Measurements from ENCODE around the gene DNAJB5. TPM values are rescaled to one million over a fixed set of nuclear protein-coding genes. Genes with fewer than 3 reads are reported as not detected.

DNAJB5 gene
- total and polyA plus RNA-seq, 2 donors = 4.1 to 13.4 TPM

GRCh38 chr9:34958411-34958982, 31.0 kb upstream of the DNAJB5 start:
- H3K36me3 ChIP-seq (ENCODE audit: control insufficient read depth in 2 of 2, insufficient read depth in 2 of 2, low read length in 1 of 2) = no peaks in the 10 kb centered on the region
- DNase-seq (ENCODE audit: low read depth in 6 of 9, low spot score in 9 of 9) = no peak
- H3K27me3 ChIP-seq (ENCODE audit: control insufficient read depth in 2 of 2, insufficient read depth in 1 of 2, low read length in 1 of 2) = peaks cover 41 to 91% of the 10 kb centered on the region in 2 donors
- H3K4me3 ChIP-seq (ENCODE audit: low read length in 2 of 2) = peak overlapping the region in 1 of 2 donors; percentile 51
- no peak overlapping the region for H3K27ac ChIP-seq (ENCODE audit: low read depth in 1 of 2, low read length in 1 of 2)
- H3K4me1 ChIP-seq (ENCODE audit: control insufficient read depth in 2 of 2, insufficient read depth in 2 of 2, low read length in 2 of 2) = peaks cover 2% of the 10 kb centered on the region in 2 donors
- no peaks in the 10 kb centered on the region for H3K9me3 ChIP-seq (ENCODE audit: control insufficient read depth in 2 of 2, insufficient read depth in 1 of 2, low read length in 1 of 2)
- 14% methylated on average over 21 of the region's 21 CpGs for WGBS

- WGBS = 97% methylated on average over 4 of the region's 4 CpGs
- no peaks in the 10 kb centered on the region for H3K36me3 ChIP-seq (ENCODE audit: control insufficient read depth in 2 of 2, insufficient read depth in 2 of 2, low read length in 1 of 2)
- H3K4me3 ChIP-seq (ENCODE audit: low read length in 2 of 2) = no peak overlapping the region
- peaks cover 2% of the 10 kb centered on the region in 2 donors for H3K4me1 ChIP-seq (ENCODE audit: control insufficient read depth in 2 of 2, insufficient read depth in 2 of 2, low read length in 2 of 2)
- H3K9me3 ChIP-seq (ENCODE audit: control insufficient read depth in 2 of 2, insufficient read depth in 1 of 2, low read length in 1 of 2) = no peaks in the 10 kb centered on the region
- peaks cover 37 to 86% of the 10 kb centered on the region in 2 donors for H3K27me3 ChIP-seq (ENCODE audit: control insufficient read depth in 2 of 2, insufficient read depth in 1 of 2, low read length in 1 of 2)
- no peak overlapping the region for H3K27ac ChIP-seq (ENCODE audit: low read depth in 1 of 2, low read length in 1 of 2)
- DNase-seq (ENCODE audit: low read depth in 6 of 9, low spot score in 9 of 9) = no peak
These were observed 30.1 kb upstream of the DNAJB5 start for GRCh38 chr9:34959461-34959860.

- Histone ChIP-seq H3K9me3 (ENCODE audit: control insufficient read depth in 2 of 2, insufficient read depth in 1 of 2, low read length in 1 of 2) (no peaks in the 10 kb centered on the region), H3K36me3 (ENCODE audit: control insufficient read depth in 2 of 2, insufficient read depth in 2 of 2, low read length in 1 of 2) (no peaks in the 10 kb centered on the region), H3K4me1 (ENCODE audit: control insufficient read depth in 2 of 2, insufficient read depth in 2 of 2, low read length in 2 of 2) (peaks cover 2% of the 10 kb centered on the region in 2 donors), H3K4me3 (ENCODE audit: low read length in 2 of 2) (no peak overlapping the region), H3K27me3 (ENCODE audit: control insufficient read depth in 2 of 2, insufficient read depth in 1 of 2, low read length in 1 of 2) (peaks cover 30 to 81% of the 10 kb centered on the region in 2 donors), H3K27ac (ENCODE audit: low read depth in 1 of 2, low read length in 1 of 2) (no peak overlapping the region)
- 62% methylated on average over 5 of the region's 5 CpGs for WGBS
- DNase-seq (ENCODE audit: low read depth in 6 of 9, low spot score in 9 of 9) = no peak
These were observed 27.7 kb upstream of the DNAJB5 start for GRCh38 chr9:34961574-34962490.

- DNase-seq (ENCODE audit: low read depth in 6 of 9, low spot score in 9 of 9) = no peak
- Histone ChIP-seq H3K36me3 (ENCODE audit: control insufficient read depth in 2 of 2, insufficient read depth in 2 of 2, low read length in 1 of 2) (no peaks in the 10 kb centered on the region), H3K27ac (ENCODE audit: low read depth in 1 of 2, low read length in 1 of 2) (no peak overlapping the region), H3K4me3 (ENCODE audit: low read length in 2 of 2) (no peak overlapping the region), H3K9me3 (ENCODE audit: control insufficient read depth in 2 of 2, insufficient read depth in 1 of 2, low read length in 1 of 2) (no peaks in the 10 kb centered on the region), H3K4me1 (ENCODE audit: control insufficient read depth in 2 of 2, insufficient read depth in 2 of 2, low read length in 2 of 2) (peaks cover 2% of the 10 kb centered on the region in 2 donors), H3K27me3 (ENCODE audit: control insufficient read depth in 2 of 2, insufficient read depth in 1 of 2, low read length in 1 of 2) (peaks cover 25 to 76% of the 10 kb centered on the region in 2 donors)
- WGBS = 94% methylated on average over 3 of the region's 3 CpGs
These were observed 27.0 kb upstream of the DNAJB5 start for GRCh38 chr9:34962546-34962945.

- H3K36me3 ChIP-seq (ENCODE audit: control insufficient read depth in 2 of 2, insufficient read depth in 2 of 2, low read length in 1 of 2) = no peaks in the 10 kb centered on the region
- H3K9me3 ChIP-seq (ENCODE audit: control insufficient read depth in 2 of 2, insufficient read depth in 1 of 2, low read length in 1 of 2) = no peaks in the 10 kb centered on the region
- H3K4me3 ChIP-seq (ENCODE audit: low read length in 2 of 2) = no peak overlapping the region
- H3K4me1 ChIP-seq (ENCODE audit: control insufficient read depth in 2 of 2, insufficient read depth in 2 of 2, low read length in 2 of 2) = no peaks in the 10 kb centered on the region
- no peak overlapping the region for H3K27ac ChIP-seq (ENCODE audit: low read depth in 1 of 2, low read length in 1 of 2)
- no peak for DNase-seq (ENCODE audit: low read depth in 6 of 9, low spot score in 9 of 9)
- peaks cover 16 to 72% of the 10 kb centered on the region in 2 donors for H3K27me3 ChIP-seq (ENCODE audit: control insufficient read depth in 2 of 2, insufficient read depth in 1 of 2, low read length in 1 of 2)
- 78% methylated on average over 2 of the region's 2 CpGs for WGBS
These were observed 26.0 kb upstream of the DNAJB5 start for GRCh38 chr9:34963552-34963951.

GRCh38 chr9:34964458-34964857, 25.1 kb upstream of the DNAJB5 start:
- 85% methylated on average over 3 of the region's 3 CpGs for WGBS
- H3K9me3 ChIP-seq (ENCODE audit: control insufficient read depth in 2 of 2, insufficient read depth in 1 of 2, low read length in 1 of 2) = no peaks in the 10 kb centered on the region
- no peak overlapping the region for H3K4me3 ChIP-seq (ENCODE audit: low read length in 2 of 2)
- H3K4me1 ChIP-seq (ENCODE audit: control insufficient read depth in 2 of 2, insufficient read depth in 2 of 2, low read length in 2 of 2) = no peaks in the 10 kb centered on the region
- no peaks in the 10 kb centered on the region for H3K36me3 ChIP-seq (ENCODE audit: control insufficient read depth in 2 of 2, insufficient read depth in 2 of 2, low read length in 1 of 2)
- no peak overlapping the region for H3K27ac ChIP-seq (ENCODE audit: low read depth in 1 of 2, low read length in 1 of 2)
- H3K27me3 ChIP-seq (ENCODE audit: control insufficient read depth in 2 of 2, insufficient read depth in 1 of 2, low read length in 1 of 2) = peaks cover 9 to 65% of the 10 kb centered on the region in 2 donors
- DNase-seq (ENCODE audit: low read depth in 6 of 9, low spot score in 9 of 9) = no peak

- no peaks in the 10 kb centered on the region for H3K4me1 ChIP-seq (ENCODE audit: control insufficient read depth in 2 of 2, insufficient read depth in 2 of 2, low read length in 2 of 2)
- no peak overlapping the region for H3K27ac ChIP-seq (ENCODE audit: low read depth in 1 of 2, low read length in 1 of 2)
- H3K27me3 ChIP-seq (ENCODE audit: control insufficient read depth in 2 of 2, insufficient read depth in 1 of 2, low read length in 1 of 2) = peaks cover 0 to 21% of the 10 kb centered on the region in 2 donors
- no peaks in the 10 kb centered on the region for H3K9me3 ChIP-seq (ENCODE audit: control insufficient read depth in 2 of 2, insufficient read depth in 1 of 2, low read length in 1 of 2)
- no peak for DNase-seq (ENCODE audit: low read depth in 6 of 9, low spot score in 9 of 9)
- H3K36me3 ChIP-seq (ENCODE audit: control insufficient read depth in 2 of 2, insufficient read depth in 2 of 2, low read length in 1 of 2) = no peaks in the 10 kb centered on the region
- WGBS = 95% methylated on average over 21 of the region's 21 CpGs
- no peak overlapping the region for H3K4me3 ChIP-seq (ENCODE audit: low read length in 2 of 2)
These were observed 18.3 kb upstream of the DNAJB5 start for GRCh38 chr9:34971146-34971811.

- peaks cover 0 to 17% of the 10 kb centered on the region in 2 donors for H3K27me3 ChIP-seq (ENCODE audit: control insufficient read depth in 2 of 2, insufficient read depth in 1 of 2, low read length in 1 of 2)
- no peaks in the 10 kb centered on the region for H3K36me3 ChIP-seq (ENCODE audit: control insufficient read depth in 2 of 2, insufficient read depth in 2 of 2, low read length in 1 of 2)
- no peaks in the 10 kb centered on the region for H3K9me3 ChIP-seq (ENCODE audit: control insufficient read depth in 2 of 2, insufficient read depth in 1 of 2, low read length in 1 of 2)
- WGBS = 96% methylated on average over 2 of the region's 2 CpGs
- no peak overlapping the region for H3K27ac ChIP-seq (ENCODE audit: low read depth in 1 of 2, low read length in 1 of 2)
- no peaks in the 10 kb centered on the region for H3K4me1 ChIP-seq (ENCODE audit: control insufficient read depth in 2 of 2, insufficient read depth in 2 of 2, low read length in 2 of 2)
- no peak overlapping the region for H3K4me3 ChIP-seq (ENCODE audit: low read length in 2 of 2)
- no peak for DNase-seq (ENCODE audit: low read depth in 6 of 9, low spot score in 9 of 9)
These were observed 14.9 kb upstream of the DNAJB5 start for GRCh38 chr9:34974664-34975063.

- no peak overlapping the region for H3K4me3 ChIP-seq (ENCODE audit: low read length in 2 of 2)
- no peak overlapping the region for H3K27ac ChIP-seq (ENCODE audit: low read depth in 1 of 2, low read length in 1 of 2)
- no peak for DNase-seq (ENCODE audit: low read depth in 6 of 9, low spot score in 9 of 9)
- no peaks in the 10 kb centered on the region for H3K36me3 ChIP-seq (ENCODE audit: control insufficient read depth in 2 of 2, insufficient read depth in 2 of 2, low read length in 1 of 2)
- 98% methylated on average over 11 of the region's 11 CpGs for WGBS
- H3K9me3 ChIP-seq (ENCODE audit: control insufficient read depth in 2 of 2, insufficient read depth in 1 of 2, low read length in 1 of 2) = no peaks in the 10 kb centered on the region
- H3K4me1 ChIP-seq (ENCODE audit: control insufficient read depth in 2 of 2, insufficient read depth in 2 of 2, low read length in 2 of 2) = no peaks in the 10 kb centered on the region
- H3K27me3 ChIP-seq (ENCODE audit: control insufficient read depth in 2 of 2, insufficient read depth in 1 of 2, low read length in 1 of 2) = peaks cover 0 to 10% of the 10 kb centered on the region in 2 donors
These were observed 13.1 kb upstream of the DNAJB5 start for GRCh38 chr9:34976441-34976840.
